HG03139 (cell line): ENCODE measurements around the gene MEF2B.
"Not testable (repeated sequence)": the region's sequence is repeated elsewhere in the genome, so short reads cannot be mapped to it uniquely, and the experiment has no call there.

Source experiments
- ATAC-seq: cut with Tn5 transposase; IDR thresholded peaks from one replicate; pipeline ENCODE4 v1.9.1; 2021; ENCODE audit not compliant: unreplicated experiment

The MEF2B gene

DNA sequence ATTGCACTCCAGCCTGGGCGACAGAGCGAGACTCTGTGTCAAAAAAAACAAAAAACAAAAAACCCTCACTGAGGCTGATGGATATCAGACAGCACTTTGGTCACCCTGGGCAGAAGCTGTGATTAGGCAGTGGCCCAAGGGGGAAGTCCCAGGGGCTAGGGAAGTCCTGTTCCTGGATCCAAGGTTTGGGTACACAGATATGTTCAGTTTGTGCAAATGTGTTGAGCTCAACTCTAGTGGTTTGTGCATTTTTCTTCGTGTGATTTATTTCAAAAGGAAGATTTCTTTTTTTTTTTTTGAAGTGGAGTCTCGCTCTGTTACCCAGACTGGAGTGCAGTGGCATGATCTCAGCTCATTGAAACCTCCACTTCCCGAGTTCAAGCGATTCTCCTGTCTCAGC is 12.3 kb downstream of the MEF2B start:
- no peak for ATAC-seq

- ATAC-seq, result peak; percentile 69
These were observed 14.4 kb downstream of the MEF2B start for GRCh38 chr19:19155495-19156219.

- no peak for ATAC-seq
These were observed 15.1 kb downstream of the MEF2B start for GRCh38 chr19:19154768-19155494.

GRCh38 chr19:19152668-19153384 is 17.2 kb downstream of the MEF2B start:
- no peak for ATAC-seq

GRCh38 chr19:19151418-19151817 is 18.6 kb downstream of the MEF2B start:
- no peak for ATAC-seq

DNA sequence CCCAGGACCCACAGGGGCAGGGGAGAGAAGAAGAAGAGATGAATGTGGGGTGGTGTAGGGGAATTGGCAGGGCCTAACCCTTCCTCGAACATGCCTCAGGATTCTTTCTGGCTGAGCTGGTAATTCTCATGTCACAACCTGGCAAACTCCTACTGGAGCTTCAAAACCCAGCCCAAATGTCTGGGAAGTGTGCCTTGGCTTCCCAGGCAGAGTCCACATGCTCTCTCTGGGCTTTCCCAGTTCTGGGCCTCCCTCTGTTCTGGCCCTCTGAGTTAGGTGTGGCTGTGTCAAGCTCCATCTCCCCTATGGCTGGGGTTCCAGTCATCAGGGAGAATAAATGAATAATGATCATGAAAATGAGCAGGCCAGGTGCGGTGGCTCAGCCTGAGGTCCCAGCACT is 20.6 kb downstream of the MEF2B start:
- ATAC-seq, result no peak

- ATAC-seq, result not testable (repeated sequence)
These were observed 21.6 kb downstream of the MEF2B start for GRCh38 chr19:19148504-19148903.

DNA sequence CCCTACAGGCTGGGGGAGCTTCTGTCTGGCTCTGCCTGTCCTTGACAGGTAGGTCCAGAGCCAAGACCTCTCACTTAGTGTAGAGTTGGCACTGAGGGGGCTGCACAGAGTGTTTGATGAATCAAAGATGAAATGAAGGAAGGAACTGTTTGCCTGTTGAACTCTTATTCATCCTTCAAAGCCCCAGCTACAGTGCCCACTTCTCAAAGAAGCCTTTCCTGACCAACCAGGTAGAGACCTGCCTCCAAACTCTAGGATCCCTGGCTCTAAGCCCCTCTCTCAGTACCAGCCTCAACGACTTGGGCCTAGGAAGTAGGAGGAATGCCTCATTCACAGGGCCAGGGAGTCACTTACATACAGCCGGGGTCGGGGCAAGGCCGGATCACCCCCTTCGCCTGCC is 22.7 kb downstream of the MEF2B start:
- no peak for ATAC-seq

GRCh38 chr19:19146865-19147264 is 23.2 kb downstream of the MEF2B start:
- ATAC-seq, result no peak

DNA sequence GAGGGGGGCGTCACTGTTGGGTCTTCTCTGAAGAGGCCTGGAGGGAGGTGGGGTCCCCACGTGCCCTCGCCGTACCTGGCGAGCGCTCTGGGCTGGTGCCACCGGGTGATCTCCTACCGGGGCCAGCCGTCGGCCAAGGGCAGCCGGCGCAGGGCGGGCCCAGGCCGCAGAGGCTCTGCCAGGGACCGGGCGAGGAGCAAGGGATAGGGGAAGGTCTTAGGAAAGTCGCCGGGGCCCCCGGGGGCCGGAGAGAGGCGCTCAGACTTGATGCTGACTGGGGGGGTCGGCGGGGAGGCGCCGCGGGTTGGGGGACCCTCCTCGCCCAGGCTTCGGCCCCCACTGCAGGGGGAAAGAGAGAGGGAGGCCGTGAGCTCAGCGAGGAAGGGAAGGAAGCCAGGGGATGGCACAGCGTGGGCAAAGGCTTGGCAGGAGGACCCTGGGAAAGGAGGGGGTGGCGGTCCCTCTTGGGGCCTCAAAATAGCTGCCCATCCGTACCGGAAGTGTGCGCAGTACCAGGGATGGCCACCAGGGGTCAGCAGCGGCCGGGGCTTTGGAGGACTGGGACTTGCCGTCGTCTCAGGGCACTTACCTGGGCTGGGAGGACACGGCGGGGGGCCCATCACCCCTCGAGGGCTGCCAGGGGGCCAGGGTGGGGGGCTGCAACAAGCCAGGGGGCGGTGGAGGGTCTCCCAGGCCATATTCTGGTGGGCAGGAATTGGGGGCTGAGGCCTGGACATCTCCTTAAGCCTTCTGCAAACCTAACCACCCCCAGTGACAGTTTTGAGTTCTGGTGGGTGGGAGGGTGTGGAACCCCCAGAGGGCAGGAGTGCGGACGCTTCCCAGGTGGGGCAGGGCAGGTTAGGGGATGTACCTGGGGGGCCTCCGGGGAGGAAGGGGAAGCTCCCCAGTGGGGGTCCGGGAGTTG is 24.1 kb downstream of the MEF2B start:
- ATAC-seq, result no peak

DNA sequence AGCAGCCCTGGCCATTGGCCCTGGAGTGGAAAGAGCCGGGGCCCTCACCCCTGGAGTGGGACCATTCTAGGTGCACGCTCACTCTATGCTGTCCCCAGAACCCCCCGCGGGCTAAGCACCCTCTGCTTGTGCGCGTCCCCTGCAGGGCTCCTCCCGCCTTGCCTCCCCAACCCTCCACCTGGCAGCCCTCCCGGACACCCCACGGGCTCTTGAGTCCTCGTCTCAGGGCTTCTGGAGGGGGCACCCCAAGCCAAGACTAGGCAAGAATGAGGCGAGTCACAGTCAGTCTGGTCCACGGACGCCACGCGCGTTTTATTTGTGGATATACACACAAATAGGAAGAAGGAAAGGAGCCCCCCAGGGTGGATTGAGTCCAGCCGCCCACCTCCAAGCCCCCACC is 24.8 kb downstream of the MEF2B start:
- ATAC-seq, result no peak

DNA sequence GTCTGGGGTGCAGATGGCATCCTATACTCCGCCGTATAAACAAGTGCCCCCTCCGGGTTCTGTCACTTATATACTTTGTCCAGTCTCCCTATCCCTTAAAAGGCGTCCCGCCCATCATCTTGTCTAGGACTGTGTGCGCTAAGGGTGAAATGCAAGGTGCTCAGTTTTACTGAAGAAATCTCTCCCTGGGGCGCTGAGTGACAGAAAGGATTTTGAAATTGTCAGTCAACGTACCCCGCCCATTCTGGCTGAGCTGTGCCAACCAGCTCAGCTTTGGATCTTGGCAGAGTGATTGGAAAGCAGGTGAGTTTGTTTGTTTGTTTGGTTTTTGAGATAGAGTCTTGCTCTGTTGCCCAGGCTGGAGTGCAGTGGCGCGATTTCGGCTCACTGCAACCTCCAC is 27.7 kb downstream of the MEF2B start:
- ATAC-seq, result no peak

GRCh38 chr19:19140476-19140875 is 29.6 kb downstream of the MEF2B start:
- no peak for ATAC-seq

DNA sequence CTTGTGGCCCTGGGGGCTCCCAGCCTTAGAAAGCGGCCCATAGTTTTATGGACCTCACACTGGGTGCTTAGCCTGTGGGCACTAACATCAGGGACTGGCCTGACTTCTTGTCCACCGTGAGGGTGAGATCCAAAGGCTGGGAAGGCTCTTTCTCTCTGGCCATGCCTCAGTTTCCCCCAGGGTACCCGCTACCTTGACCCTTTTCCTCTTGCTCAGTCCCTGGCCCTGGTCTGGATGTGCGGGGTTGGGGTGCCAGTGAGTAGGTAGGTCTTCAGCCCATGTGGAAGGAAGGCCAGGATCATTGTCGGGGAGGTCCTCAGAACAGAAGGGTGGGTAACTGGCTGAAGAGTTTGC is 30.2 kb downstream of the MEF2B start:
- no peak for ATAC-seq

GRCh38 chr19:19138109-19138981 is 31.7 kb downstream of the MEF2B start, which contains the start of gene TMEM161A:
Gene TMEM161A (minus strand): TSS chr19:19138478. CDS start chr19:19138428, 50 bp downstream.
- ATAC-seq, result peak; percentile 94

GRCh38 chr19:19137556-19138108 is 32.4 kb downstream of the MEF2B start:
- ATAC-seq, result no peak

GRCh38 chr19:19135713-19136112 is 34.4 kb downstream of the MEF2B start:
- ATAC-seq, result not testable (repeated sequence)

GRCh38 chr19:19134687-19135158 is 35.3 kb downstream of the MEF2B start:
- ATAC-seq, result no peak

DNA sequence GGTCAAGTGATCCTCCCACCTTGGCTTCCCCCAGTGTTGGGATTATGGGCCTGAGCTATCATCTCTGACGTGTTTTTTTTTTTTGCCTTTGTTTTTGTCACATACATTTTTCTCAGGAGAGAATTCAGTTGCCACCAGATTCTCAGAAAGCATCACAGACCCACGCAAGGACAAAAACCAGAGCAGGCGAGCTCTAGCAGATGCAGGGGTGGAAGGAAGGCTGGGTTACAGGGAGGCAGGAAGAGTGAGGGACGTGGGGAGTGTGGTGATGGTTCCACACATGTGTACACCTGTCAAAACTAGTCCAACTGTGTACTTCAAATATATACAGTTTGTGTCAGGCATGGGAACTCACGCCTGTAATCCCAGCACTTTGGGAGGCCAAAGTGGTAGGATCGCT is 36.1 kb downstream of the MEF2B start:
- ATAC-seq, result no peak
